GM21825 (cell line): ENCODE data around the gene DSE.
A peak's percentile ranks its signal among the peaks of the same experiment; 100 is the strongest.

Experiments
- ATAC-seq: cut with Tn5 transposase; IDR thresholded peaks from one replicate; pipeline ENCODE4 v1.9.1; 2021; ENCODE audit warnings: mild to moderate bottlenecking, moderate library complexity; ENCODE audit not compliant: unreplicated experiment

Gene DSE

DNA sequence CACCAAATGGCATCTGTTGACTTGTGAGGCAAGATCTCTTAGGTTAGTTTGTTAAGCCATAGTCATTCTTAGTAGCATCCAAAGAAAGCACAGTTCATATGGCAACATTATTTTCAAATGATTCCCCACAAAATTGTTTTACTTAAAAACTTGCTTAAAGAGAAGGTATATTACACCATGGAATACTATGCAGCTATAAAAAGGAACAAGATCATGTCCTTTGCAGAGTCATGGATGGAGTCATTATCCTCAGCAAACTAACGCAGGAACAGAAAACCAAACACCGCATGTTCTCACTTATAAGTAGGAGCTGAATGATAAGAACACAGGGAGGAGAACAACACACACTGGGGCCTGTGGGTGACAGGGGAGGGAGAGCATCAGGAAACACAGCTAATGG is 10.9 kb upstream of the DSE start:
- ATAC-seq, result no peak

DNA sequence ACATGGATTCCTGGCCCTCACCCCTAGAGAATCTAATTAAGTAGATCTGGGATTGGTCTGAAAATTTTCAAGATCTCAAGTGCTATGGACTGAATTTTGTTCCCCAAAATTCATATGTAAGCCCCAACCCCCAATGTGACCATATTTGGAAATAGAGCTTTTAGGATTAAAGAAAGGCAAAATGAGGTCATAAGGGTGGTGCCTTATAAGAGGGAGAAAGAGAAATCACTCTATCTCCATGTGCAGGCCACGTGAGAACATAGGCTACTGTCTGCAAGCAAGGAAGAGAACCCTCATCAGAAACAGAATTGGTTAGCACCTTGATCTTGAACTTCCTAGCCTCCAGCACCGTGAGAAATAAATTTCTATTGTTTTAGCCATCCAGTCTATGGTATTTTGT is 8.5 kb upstream of the DSE start:
- no peak for ATAC-seq

DNA sequence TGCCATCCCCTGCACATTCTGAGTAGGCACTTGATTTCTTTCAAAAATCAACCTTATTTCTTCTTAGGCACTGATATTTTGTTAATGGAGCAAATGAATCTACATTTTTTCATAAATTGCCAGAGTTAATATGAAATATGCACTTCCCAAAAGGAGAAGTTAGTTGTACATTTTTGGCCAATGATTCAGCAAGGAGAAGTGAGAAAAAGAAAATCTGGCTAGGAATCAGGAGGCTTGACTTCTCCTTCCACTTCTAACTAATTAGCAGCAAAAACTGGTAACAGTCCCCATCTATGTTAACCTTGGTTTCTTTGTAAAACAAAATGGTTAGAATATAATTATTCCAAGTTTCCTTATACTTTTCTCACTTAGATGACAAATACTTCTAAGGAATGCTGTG is 7.0 kb upstream of the DSE start:
- ATAC-seq, result no peak

DNA sequence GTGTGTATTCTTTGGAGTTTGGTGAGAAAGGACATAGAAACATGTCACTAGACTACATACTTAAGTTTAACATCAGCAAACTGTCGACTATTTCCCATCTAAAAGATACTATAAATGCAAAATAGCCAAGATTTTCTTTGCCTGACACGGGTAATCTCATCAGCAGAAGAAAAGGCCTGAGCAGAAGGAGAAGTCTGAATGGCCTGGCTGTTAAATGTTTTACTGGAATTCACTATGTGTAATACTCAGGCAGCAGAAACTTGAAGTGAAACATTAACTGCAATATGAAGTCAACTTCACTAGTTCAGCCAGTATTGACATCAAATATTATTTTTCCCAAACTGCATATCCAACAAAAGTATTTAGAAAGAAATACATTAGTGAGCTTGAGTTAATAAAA is 6.4 kb upstream of the DSE start:
- ATAC-seq, result no peak

DNA sequence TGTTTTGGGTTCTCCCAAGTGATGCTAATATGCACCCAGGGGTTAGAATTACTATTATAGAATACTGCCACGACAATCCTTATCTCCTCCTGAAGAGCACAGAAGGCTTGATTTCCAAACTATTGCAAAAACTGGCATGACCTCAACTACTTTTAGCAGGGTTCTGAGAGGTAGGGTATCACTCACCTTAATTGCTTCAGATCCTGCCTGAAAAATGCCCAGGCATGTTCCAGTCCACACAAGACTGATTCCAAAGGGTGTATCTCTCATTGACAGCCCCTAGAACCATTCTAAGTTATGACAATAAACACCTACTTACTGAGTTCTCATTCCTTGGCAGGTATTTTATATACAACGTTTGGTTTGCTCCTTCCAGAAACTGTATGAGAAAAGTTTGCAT is 5.0 kb upstream of the DSE start:
- no peak for ATAC-seq

DNA sequence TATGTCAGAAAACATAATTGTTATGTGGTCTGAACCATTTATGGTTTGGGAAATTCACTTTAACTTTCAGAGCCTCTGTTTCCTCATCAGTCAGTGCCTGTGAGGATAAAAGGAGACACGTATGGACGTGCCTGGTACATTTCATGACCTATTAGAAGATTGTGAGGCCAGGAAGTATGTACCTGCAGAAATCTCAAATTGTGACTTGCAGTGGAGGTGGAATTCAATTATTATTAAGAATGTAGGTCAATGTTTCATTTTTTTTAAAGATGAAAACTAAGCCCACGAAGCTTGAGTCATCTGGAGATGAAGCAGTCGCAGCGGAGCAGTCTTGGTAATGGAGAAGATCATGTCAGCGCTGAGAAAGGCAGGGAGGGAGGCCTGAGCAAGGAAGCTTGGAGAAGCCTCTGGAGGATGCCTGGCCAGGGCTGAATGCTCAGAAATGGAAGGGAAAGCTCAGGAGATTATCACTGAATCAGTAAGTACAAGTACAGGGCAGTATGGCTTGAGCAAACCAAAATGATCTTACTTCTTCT is 3.9 kb upstream of the DSE start:
- no peak for ATAC-seq

DNA sequence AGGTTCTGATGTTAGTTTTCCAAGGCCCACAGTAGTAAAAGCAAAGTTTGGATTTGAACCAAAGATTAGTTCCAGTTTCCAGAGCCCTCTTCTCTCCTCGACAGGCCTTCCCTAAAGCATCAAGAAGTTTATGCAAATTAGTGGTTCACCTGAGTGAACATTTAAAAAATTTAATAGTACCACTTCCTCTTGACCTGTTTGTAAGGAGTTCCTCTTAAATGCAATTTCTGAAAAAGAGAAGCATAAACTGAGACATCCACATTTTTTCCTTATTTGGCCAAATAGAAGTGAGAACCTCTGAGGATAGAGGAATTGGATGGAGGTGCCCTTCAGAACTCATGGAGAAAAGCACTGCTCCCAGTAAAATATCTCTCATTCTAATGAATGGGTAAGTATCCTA is 1.2 kb upstream of the DSE start:
- ATAC-seq, result peak; percentile 43

DNA sequence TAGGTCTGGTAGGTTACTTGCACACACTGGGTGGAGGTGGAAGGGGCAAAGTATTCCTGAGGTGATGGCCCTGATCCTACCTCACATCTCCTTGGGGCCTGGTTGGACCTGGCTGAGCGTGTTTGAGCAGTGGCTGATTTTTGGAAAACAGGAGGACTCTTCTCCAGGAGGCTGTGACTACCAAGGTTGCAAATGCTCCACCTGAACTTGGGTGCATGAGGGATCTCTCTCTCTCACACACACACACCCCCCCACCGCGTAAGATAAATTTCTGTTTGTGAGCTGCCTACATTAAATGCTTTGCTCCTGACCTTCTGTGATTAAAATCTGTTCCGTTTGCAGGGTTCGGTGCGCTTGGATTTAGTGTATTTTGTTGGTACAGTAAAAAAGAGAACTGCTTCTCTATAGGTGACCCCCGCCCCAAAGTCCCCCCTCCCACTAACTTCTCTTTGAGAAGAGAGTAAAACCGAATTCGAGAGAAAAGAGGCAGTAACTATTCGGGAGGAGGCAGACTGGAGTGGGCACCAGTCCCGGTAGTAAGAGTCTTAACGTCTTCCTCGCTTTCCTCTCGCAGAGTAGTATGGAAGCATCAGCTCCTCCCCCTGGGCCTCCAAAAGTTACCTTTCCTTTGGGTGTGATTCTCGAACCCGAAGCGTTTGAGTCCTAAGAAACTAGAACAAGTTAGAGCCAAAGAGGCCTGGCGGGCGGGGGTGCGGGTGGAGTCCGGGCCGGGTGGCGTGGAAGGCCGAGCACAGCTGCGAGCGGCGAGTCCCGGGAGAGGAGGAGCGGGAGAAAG is 585 bp upstream of the DSE start:
- no peak for ATAC-seq

DNA sequence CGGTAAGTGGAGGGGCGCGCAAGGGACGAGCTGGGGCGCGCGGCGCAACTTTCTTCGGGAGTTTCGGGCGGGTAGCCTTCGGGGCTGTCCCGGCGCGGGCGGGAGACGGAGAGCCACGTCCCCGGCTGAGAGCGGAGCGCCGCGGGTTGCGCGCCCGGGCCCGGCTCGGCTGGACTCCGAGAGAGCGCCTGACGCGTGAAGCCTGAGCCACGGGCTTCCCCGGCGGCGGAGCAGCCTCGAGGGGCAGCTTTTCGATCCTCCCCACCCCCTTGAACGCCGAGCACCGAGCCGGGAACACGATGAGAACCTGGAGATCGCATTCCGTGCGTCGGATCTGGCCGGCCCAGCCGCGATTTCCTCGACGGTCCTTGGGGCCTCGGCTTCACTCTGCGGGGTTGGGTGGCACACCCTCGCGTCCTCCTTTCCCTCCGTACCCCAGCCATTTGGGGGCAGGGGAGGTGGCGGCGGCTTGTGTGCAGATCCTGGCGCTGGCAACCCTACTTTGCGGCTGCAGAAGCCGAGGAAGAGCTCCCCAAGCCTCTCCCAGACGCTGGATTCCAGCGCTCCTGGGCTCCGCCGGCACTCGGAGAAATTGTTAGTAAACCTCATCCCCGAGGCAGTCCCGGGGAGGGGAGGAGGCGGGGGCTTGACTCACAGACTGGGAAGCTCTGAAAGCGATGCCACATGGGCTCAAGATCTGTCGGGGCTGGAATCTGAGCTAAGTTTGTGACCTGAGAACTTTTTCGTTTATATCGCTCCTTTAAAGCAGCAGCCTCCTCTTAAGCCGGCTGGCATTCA is 572 bp downstream of the DSE start:
- peak; percentile 40 for ATAC-seq

DNA sequence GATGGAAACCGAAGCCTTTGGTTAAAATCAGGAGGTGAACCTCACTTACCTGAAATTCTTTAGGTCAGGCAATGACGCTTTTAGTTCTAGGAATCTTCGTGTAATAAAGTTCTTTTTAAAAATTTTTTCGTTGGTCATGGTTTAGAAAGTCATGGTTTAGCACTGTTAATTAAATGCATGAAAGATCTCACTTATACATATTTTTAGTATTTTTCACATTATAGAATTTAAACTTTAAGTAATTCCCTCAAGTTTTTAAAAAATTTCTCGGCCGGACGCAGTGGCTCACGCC is 1.1 kb downstream of the DSE start:
- no peak for ATAC-seq

DNA sequence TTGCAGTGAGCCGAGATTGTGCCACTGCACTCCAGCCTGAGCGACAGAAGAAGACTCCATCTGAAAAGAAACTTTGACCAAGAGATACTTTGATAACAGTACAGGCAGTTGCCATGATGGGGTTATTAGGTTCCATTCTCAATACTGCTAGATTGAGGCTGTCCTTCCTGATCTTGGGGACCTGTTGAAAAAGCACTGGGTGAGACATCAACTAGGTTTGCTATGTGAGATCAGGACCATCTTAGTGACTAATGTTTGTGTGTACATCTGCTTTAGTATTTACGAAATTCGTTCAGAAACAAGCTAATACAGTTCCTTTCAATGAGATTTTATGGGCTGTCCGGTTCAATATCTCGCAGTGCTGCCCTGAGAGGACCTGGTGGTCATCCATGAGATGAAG is 2.6 kb downstream of the DSE start:
- ATAC-seq, result no peak

DNA sequence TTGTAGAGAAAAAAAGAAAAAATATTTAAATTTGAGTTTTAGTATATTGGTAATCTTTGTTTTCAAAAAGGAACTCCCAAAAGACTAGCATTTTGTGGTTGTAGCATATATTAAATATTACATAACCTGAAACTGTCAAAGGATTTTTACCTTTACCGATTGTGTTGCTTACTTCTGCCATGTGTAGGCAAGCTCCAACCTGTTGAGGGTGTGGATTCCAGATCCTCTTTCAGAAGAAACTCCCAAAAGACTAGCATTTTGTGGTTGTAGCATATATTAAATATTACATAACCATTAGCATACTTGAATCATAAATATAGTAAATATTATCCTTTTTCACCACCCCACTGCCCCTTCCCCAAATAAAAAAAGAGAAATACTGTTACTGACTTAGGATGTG is 3.2 kb downstream of the DSE start:
- ATAC-seq, result no peak

DNA sequence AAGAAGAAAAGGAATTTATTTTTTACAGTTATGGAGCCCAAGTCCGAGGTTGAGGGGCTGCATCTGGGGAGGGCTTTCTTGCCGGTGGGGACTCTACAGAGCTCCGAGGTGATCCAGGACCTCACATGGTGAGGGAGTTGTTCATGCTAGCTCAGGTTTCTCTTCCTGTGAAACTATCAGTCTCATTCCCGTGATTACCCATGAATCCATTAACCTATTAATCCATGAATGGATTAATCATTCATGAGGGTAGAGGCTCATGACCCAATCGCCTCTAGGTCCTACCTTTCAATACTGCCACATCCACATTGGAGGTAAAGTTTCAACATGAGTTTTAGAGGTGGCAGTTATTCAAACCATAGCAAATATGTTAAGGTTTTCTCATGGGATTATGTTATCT is 3.8 kb downstream of the DSE start:
- ATAC-seq, result no peak

DNA sequence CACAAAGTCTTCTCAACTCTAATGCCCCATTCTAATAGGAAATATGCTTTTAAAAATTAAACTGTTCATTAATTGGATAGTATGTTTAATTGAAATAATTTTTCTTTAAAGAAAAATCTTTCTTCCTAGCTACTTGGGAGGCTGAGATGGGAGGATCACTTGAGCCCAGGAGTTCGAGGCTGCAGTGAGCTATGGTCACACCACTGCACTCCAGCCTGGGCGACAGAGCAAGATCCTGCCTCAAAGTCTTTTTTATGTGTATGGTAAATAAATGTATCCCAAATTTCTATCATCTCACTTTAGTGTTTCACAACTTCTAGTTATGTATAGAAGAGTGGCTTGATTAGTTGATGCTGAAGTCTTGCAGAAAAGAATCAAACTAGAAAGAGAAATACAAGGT is 4.5 kb downstream of the DSE start:
- no peak for ATAC-seq

DNA sequence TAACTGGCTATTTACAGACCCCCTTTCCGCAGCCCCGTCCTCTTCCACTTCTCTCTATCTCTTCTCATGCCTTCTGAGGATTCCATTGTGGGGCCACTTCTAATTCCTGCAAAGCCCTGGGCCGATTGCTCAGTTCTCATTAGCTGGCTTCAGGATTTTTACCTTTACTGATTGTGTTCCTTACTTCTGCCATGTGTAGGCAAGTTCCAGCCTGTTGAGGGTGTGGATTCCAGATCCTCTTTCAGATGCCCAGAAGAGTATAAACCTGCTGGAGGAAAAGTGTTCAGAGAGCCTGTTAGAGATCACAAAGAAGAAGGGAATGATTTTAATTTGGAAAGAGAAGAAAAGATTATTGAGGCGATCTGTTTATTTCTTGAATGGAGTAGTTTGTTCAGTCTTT is 5.4 kb downstream of the DSE start:
- ATAC-seq, result no peak

DNA sequence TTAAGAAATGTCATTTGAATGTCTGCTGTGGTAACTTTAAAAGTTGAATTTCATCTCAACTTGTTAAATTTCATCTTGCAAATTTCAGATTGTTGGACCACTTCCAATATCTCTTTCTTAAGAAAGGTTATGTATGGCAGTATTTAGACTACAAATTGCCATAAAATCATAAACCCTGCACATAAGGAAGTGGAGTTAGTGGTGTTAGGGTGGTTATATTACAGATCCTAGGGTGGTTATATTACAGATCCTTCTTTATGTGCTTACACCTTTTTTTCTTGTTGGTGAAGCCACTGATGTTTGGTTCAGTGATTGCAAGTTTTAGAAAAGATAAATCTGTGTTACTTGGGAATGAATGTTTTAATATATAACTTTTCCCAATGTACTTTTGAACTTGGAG is 9.0 kb downstream of the DSE start:
- ATAC-seq, result no peak

DNA sequence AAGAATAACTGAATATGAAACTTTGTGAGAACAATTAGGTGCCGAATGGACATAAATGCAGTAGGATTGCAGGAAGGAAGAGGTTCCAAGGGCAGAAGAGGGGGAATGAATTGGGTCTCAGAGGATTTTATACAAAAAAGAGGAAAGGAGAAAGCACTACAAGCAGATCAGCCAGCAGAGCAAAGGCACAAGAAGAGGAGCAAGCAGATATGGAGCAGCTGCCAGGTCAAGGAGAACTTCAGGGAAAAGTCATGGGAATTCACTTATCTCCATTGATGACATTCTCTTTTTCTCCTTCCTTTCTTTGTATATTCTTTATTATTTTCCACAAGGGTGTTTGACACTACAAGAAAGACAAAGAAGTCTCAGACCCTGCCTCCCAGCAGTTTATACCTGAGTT is 9.6 kb downstream of the DSE start:
- ATAC-seq, result no peak

DNA sequence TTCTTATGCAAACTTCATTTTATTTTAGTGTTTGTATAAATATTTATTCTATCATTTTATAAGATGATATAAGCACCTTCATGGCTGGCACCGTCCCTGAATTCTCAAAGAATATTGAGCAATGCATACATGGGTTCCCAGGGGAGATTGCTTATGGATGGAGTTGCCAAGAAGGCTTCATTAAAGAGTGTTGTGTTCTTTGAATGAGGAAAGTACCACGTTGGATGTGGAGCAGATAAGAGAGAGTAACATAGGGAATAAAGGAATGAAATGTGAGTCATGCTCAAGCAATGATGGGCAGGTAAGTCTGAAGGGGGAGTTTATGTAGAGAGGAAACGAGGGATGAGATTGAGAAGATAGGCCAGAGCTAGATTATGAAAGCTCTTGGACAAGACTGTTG is 10.3 kb downstream of the DSE start:
- ATAC-seq, result no peak

DNA sequence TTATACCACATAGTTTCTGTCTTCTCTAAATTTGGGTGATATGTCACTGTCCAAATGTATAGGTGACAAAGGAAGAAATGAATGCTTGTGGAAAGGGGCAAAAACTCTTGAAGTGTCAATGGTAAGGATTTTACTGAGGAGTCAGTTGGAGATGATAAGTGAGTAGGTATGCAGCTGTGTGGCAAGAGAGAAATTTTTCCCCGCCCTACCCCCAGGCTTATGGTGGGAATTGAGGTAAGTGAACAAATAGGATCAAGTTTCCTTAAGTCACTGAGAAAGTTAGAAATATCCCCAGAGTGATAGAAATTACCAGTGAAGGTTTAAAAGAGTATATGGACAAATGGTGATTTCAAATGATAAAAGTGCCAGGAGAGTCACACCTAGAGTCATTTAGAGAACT is 11.8 kb downstream of the DSE start:
- no peak for ATAC-seq

DNA sequence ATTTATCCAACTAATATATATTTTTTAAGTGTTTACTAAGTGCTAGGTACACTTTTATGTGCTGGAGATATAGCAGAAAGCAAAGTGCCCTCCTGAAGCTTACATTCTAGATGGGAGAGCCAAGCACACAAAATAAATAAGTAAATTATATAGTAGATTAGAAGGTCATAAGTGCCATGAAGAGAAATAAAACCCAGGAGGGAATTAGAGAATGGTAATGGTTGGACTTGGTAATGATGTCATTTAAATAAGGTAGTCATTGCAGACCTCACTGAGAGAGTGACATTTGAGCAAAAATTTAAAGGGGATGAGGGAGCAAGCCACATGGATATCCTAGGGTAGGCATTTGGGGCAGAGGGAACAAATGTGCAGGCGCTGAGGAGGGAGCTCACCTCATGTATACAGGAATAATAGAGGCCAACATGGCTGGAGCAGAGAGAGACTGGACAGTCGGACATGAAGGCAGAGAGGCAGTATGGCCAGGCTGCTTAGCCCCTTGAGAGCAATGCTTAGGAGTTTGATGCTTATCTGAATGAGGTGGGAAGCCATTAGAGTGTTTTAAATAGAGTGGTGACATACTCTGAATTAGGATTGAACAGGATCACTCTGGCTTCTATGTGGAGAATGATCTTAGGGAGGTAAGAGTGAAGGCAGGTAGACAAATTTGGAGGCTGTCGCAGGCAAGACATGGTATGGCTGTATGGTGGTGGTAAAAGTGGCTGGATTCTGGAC is 14.1 kb downstream of the DSE start:
- ATAC-seq, result no peak

DNA sequence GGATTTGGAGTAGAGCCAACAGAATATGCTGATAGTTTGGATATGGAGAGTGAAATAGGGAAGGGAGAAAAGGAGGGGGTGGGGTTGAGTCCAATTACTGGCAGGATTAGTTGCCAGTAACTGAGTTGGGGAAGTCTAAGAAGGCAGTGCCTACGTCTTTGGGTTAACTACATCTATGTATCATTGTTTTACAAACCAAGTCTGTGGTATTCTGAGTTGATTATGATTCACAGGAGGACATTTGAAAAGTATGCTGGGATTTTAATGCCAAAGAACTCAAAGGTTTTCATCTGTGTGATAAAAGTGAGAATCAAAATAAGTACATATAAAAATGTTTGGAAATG is 14.7 kb downstream of the DSE start:
- no peak for ATAC-seq

DNA sequence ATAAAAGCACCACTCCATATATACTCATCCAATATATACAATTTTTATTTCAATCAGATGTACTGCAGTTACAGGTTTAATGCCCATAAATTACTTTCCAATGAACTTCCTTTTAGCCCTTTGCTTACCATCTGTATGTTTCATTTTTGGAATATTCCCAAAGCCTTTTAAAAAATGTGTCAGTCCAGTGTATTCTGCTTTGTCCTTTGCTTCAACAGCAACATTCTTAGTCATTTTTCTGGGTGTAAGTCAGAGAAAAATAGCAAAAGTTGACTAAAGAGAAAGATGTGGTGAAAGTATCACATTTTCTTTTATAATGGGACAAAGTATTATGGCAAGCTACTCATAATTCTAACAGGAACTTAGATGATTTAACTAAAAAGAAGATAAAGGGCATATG is 15.2 kb downstream of the DSE start:
- no peak for ATAC-seq
